Esophagus squamous epithelium (tissue), 4 donors: ENCODE measurements around the gene NSG2.

Experiments used
- CTCF ChIP-seq, 6 experiments: fragments of 450-650 bp in 4 of 6; fragments of 200-600 bp in 2 of 6; sonication (generic) in 2 of 6; IDR thresholded peaks; one replicate each; pipeline ENCODE4 v1.5.1; 2016 to 2019; ENCODE audit warnings: antibody characterized with exemption in 6 of 6, mild to moderate bottlenecking in 4 of 6, moderate library complexity in 4 of 6
- POLR2A ChIP-seq, 4 donors: fragments of 450-650 bp; IDR thresholded peaks; one replicate each; pipeline ENCODE4 v1.6.1; 2017; ENCODE audit warnings: antibody characterized with exemption in 4 of 4, mild to moderate bottlenecking in 4 of 4, moderate library complexity in 3 of 4

- TF ChIP-seq CTCF (IDR thresholded peaks at IDR 0.05) (no peak), POLR2A (IDR thresholded peaks at IDR 0.05) (no peak)
Measured at GRCh38 chr5:174087783-174088182, 42.3 kb downstream of the NSG2 start.
